ENCODE results near the gene HSPA9.

HSPA9 gene

GRCh38 chr5:138542956-138543729 is 32.1 kb downstream of the HSPA9 start, which contains the start of gene ETF1:
TSS of gene ETF1 (minus strand) at chr5:138543236. CDS start at chr5:138542918, 318 bp downstream.
- peak within 1 kb of the TSS; percentile 96 for H3K4me2 ChIP-seq
- peaks cover 90% of the 10 kb centered on the region for H3K79me2 ChIP-seq (ENCODE audit: insufficient read depth, low read depth)
- H3K4me1 ChIP-seq (ENCODE audit: low read depth, poor library complexity, severe bottlenecking) = peaks cover 51% of the 10 kb centered on the region
- TF ChIP-seq, protein P1, sequence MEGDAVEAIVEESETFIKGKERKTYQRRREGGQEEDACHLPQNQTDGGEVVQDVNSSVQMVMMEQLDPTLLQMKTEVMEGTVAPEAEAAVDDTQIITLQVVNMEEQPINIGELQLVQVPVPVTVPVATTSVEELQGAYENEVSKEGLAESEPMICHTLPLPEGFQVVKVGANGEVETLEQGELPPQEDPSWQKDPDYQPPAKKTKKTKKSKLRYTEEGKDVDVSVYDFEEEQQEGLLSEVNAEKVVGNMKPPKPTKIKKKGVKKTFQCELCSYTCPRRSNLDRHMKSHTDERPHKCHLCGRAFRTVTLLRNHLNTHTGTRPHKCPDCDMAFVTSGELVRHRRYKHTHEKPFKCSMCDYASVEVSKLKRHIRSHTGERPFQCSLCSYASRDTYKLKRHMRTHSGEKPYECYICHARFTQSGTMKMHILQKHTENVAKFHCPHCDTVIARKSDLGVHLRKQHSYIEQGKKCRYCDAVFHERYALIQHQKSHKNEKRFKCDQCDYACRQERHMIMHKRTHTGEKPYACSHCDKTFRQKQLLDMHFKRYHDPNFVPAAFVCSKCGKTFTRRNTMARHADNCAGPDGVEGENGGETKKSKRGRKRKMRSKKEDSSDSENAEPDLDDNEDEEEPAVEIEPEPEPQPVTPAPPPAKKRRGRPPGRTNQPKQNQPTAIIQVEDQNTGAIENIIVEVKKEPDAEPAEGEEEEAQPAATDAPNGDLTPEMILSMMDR (conservative IDR thresholded peaks at IDR 0.05; ENCODE audit: low read depth, low read length) = no peak
- H3K4me3 ChIP-seq (IDR thresholded peaks at IDR 0.05; ENCODE audit: insufficient read depth, low read depth, low read length) = peak within 1 kb of the TSS; percentile 33
- H3K9ac ChIP-seq = peak within 1 kb of the TSS; percentile 93
- no peaks in the 10 kb centered on the region; the same call in 1 of the 2 replicates for H3K36me3 ChIP-seq (ENCODE audit: insufficient read depth)
- H3K27ac ChIP-seq = peak within 1 kb of the TSS; percentile 91
- no peaks in the 10 kb centered on the region for H3K27me3 ChIP-seq (ENCODE audit: insufficient read depth, low read depth)
- peak within 1 kb of the TSS; percentile 64 for H2AFZ ChIP-seq (ENCODE audit: low read depth)
- peaks cover 17% of the 10 kb centered on the region; the same call in 1 of the 2 replicates for H4K20me1 ChIP-seq (ENCODE audit: insufficient read depth)

- Histone ChIP-seq H3K9ac (peak overlapping the region; percentile 93), H2AFZ (ENCODE audit: low read depth) (peak overlapping the region; percentile 34; the same call in 1 of the 2 replicates), H3K27ac (peak overlapping the region; percentile 86), H3K79me2 (ENCODE audit: insufficient read depth, low read depth) (peaks cover 97% of the 10 kb centered on the region), H3K4me1 (ENCODE audit: low read depth, poor library complexity, severe bottlenecking) (peaks cover 51% of the 10 kb centered on the region), H3K27me3 (ENCODE audit: insufficient read depth, low read depth) (no peaks in the 10 kb centered on the region), H3K4me2 (peak overlapping the region; percentile 85), H3K4me3 (IDR thresholded peaks at IDR 0.05; ENCODE audit: insufficient read depth, low read depth, low read length) (no peak overlapping the region), H3K36me3 (ENCODE audit: insufficient read depth) (no peaks in the 10 kb centered on the region; the same call in 1 of the 2 replicates), H4K20me1 (ENCODE audit: insufficient read depth) (peaks cover 17% of the 10 kb centered on the region; the same call in 1 of the 2 replicates)
- TF ChIP-seq, protein P1 (conservative IDR thresholded peaks at IDR 0.05; ENCODE audit: low read depth, low read length) = no peak
Measured at GRCh38 chr5:138542180-138542955, 32.8 kb downstream of the HSPA9 start.

- no peaks in the 10 kb centered on the region for H3K27me3 ChIP-seq (ENCODE audit: insufficient read depth, low read depth)
- H3K4me1 ChIP-seq (ENCODE audit: low read depth, poor library complexity, severe bottlenecking) = peaks cover 51% of the 10 kb centered on the region
- peak overlapping the region; percentile 85 for H3K4me2 ChIP-seq
- TF ChIP-seq, protein P1 (conservative IDR thresholded peaks at IDR 0.05; ENCODE audit: low read depth, low read length) = no peak
- no peak overlapping the region for H2AFZ ChIP-seq (ENCODE audit: low read depth)
- peaks cover 97% of the 10 kb centered on the region for H3K79me2 ChIP-seq (ENCODE audit: insufficient read depth, low read depth)
- H4K20me1 ChIP-seq (ENCODE audit: insufficient read depth) = peaks cover 17% of the 10 kb centered on the region; the same call in 1 of the 2 replicates
- no peaks in the 10 kb centered on the region; the same call in 1 of the 2 replicates for H3K36me3 ChIP-seq (ENCODE audit: insufficient read depth)
- H3K9ac ChIP-seq = peak overlapping the region; percentile 93
- peak overlapping the region; percentile 86; the same call in 1 of the 2 replicates for H3K27ac ChIP-seq
- no peak overlapping the region for H3K4me3 ChIP-seq (IDR thresholded peaks at IDR 0.05; ENCODE audit: insufficient read depth, low read depth, low read length)
Measured at GRCh38 chr5:138541511-138542179, 33.6 kb downstream of the HSPA9 start.

DNA sequence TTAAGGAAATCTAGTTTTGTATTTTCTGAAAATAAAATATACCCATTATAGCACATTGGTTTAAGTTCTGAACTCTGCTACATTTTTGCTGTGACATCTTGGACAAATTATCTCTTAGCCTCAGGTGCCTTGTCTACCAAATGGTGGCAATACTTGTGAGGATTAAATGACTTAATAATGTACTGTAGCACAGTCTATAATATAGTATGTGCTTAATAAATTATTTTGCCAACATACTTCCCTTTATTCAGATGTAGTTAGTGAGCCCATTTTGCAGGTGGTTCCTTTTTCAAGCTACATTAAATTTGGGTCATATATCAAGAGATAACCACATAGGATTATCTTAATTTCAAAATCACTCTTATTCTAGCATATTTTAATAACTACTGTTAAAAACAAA is 35.4 kb downstream of the HSPA9 start:
- peaks cover 35% of the 10 kb centered on the region for H3K4me1 ChIP-seq (ENCODE audit: low read depth, poor library complexity, severe bottlenecking)
- peak overlapping the region; percentile 85; the same call in 1 of the 2 replicates for H3K4me2 ChIP-seq
- H3K4me3 ChIP-seq (IDR thresholded peaks at IDR 0.05; ENCODE audit: insufficient read depth, low read depth, low read length) = no peak overlapping the region
- no peak overlapping the region for H3K27ac ChIP-seq
- H3K27me3 ChIP-seq (ENCODE audit: insufficient read depth, low read depth) = no peaks in the 10 kb centered on the region
- H3K36me3 ChIP-seq (ENCODE audit: insufficient read depth) = no peaks in the 10 kb centered on the region; the same call in 1 of the 2 replicates
- H4K20me1 ChIP-seq (ENCODE audit: insufficient read depth) = peaks cover 17% of the 10 kb centered on the region; the same call in 1 of the 2 replicates
- no peak overlapping the region for H2AFZ ChIP-seq (ENCODE audit: low read depth)
- TF ChIP-seq, protein P1 (conservative IDR thresholded peaks at IDR 0.05; ENCODE audit: low read depth, low read length) = no peak
- no peak overlapping the region for H3K9ac ChIP-seq
- H3K79me2 ChIP-seq (ENCODE audit: insufficient read depth, low read depth) = peaks cover 97% of the 10 kb centered on the region
